Vagina (tissue), 2 donors: ENCODE results near the gene MARK2.

Experiments used
- POLR2A ChIP-seq, 2 donors: fragments of 450-650 bp; IDR thresholded peaks; one replicate each; pipeline ENCODE4 v1.6.1; 2017; ENCODE audit warnings: antibody characterized with exemption in 2 of 2, mild to moderate bottlenecking in 2 of 2, moderate library complexity in 2 of 2
- TF ChIP-seq, protein P1 (sequence below), 3 experiments: fragments of 450-650 bp in 2 of 3; fragments of 200-600 bp in 1 of 3; sonication (generic) in 1 of 3; IDR thresholded peaks; one replicate each; pipeline ENCODE4 v1.5.1; 2017 to 2019; ENCODE audit warnings: antibody characterized with exemption in 3 of 3, mild to moderate bottlenecking in 2 of 3, moderate library complexity in 2 of 3

DNA sequence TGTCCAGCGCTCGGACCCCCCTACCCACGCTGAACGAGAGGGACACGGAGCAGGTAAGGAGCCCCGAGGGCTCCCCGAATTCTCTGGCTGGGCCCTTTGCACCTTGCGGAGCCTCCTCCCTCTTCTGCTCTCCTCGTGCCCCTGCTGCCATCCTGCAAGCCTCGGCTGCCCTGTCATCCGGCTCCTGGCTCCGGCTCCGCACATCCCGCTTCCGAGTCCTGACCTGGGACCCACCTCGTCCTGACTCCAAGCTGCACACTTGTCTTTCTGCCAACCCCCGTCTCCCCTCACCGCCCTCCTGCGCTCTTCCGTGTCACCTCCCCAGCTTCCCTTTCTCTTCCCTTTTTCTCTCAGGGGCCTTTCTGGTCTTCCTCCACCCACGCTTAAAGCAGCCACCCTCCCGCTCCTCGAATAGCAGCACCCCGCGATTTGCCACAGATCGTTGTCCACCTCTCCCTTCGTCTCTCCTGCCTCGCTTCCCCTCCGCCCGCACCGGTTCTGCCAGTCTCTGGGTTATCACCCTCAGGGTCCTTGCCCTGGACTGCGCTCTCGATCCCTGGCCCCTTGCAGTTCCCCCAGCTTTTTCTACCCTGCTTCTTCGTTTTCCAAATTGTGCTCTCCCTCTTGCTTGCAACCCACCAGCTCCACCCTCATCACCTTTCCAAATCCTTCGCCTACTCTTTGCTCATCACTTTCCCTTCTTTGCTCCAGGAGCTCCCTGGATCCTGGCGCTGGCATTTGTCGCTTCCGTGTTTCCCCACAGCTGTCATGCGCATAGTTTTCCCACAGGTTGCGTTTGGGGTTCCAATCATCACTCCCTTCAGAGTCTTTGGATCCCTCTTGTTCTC is 822 bp downstream of the MARK2 start:
- TF ChIP-seq POLR2A (IDR thresholded peaks at IDR 0.05), result no peak
- TF ChIP-seq, protein P1, sequence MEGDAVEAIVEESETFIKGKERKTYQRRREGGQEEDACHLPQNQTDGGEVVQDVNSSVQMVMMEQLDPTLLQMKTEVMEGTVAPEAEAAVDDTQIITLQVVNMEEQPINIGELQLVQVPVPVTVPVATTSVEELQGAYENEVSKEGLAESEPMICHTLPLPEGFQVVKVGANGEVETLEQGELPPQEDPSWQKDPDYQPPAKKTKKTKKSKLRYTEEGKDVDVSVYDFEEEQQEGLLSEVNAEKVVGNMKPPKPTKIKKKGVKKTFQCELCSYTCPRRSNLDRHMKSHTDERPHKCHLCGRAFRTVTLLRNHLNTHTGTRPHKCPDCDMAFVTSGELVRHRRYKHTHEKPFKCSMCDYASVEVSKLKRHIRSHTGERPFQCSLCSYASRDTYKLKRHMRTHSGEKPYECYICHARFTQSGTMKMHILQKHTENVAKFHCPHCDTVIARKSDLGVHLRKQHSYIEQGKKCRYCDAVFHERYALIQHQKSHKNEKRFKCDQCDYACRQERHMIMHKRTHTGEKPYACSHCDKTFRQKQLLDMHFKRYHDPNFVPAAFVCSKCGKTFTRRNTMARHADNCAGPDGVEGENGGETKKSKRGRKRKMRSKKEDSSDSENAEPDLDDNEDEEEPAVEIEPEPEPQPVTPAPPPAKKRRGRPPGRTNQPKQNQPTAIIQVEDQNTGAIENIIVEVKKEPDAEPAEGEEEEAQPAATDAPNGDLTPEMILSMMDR (IDR thresholded peaks at IDR 0.05), result no peak
